ENCODE measurements around the gene CRTC3.

The CRTC3 gene

DNA sequence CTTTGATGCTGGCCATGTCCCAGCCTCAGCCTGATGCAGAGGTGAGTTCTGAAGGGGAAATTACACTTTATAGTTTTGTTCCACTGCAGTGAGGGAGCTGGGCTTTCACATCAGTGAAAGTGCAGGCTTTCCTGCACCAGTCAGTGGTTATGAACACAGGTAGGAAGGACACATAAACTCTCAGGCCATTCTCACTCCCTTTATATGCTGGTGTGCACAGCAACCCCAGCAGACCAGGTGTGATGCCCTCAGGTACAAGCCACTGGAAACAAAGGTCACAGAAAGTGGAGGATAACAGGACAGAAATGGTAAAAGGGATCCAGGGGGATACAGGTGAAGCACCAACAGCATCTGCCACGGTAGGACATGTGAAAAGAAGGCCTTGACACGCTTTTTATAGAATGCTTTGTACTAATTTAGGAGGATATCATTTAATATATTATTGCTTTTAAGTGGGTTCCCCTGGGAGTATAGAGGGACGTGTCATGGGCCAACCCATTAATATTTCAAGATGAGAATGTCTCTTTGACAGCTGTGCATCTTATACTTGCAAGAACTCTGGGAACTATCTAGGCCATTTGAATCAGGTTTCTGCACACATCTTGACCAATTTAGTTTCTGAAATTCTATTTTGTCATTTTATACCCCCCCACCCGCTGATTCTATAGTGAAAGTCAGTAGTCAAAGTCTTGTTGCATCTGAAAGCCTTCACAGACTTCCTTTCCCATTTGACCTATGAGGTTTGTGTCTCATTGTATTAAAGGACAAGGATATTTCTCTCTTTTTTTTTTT, 162.5 kb downstream of the CRTC3 start:
- TF ChIP-seq, protein P1, sequence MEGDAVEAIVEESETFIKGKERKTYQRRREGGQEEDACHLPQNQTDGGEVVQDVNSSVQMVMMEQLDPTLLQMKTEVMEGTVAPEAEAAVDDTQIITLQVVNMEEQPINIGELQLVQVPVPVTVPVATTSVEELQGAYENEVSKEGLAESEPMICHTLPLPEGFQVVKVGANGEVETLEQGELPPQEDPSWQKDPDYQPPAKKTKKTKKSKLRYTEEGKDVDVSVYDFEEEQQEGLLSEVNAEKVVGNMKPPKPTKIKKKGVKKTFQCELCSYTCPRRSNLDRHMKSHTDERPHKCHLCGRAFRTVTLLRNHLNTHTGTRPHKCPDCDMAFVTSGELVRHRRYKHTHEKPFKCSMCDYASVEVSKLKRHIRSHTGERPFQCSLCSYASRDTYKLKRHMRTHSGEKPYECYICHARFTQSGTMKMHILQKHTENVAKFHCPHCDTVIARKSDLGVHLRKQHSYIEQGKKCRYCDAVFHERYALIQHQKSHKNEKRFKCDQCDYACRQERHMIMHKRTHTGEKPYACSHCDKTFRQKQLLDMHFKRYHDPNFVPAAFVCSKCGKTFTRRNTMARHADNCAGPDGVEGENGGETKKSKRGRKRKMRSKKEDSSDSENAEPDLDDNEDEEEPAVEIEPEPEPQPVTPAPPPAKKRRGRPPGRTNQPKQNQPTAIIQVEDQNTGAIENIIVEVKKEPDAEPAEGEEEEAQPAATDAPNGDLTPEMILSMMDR (IDR thresholded peaks at IDR 0.05; ENCODE audit: borderline replicate concordance, insufficient read depth, low read depth, low read length): no peak
- H3K4me3 ChIP-seq (ENCODE audit: low read depth, low read length): no peak overlapping the region
